LNCaP clone FGC (cell line): Measurements from ENCODE around the gene KHDRBS2.

Experiments
- DNase-seq: peaks from one replicate; pipeline ENCODE4 v3.0.0-alpha.2; 2011; ENCODE audit warnings: low read depth
- H3K4me3 ChIP-seq: 2 replicates; pipeline ENCODE4 v1.5.1; 2011; ENCODE audit warnings: mild to moderate bottlenecking, low read depth, low read length, control low read depth
- TF ChIP-seq, protein P1 (sequence below): IDR thresholded peaks from 2 replicates; pipeline ENCODE4 v1.5.1; 2012; ENCODE audit warnings: mild to moderate bottlenecking; ENCODE audit not compliant: control insufficient read depth, insufficient read depth; ENCODE audit errors: extremely low read depth

KHDRBS2 gene

DNA sequence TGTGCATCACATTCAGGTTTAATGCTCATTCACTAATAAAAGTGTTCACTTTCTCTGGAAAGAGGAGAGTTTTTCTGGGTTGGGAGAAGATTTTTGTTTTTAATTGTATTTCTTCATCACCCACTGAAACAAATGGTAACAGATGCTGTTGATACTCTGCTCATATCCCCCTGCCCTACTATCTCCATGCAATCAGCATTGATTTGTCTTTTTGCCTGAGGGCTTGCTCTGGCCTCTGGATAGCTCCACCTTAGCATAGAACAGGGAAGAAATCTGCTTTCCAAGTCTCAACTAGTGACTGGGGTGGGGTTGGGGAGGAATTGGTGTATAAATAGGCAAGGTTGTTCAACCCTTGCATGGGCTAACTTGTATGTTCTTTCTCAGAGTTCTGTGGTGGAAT, 296.4 kb downstream of the KHDRBS2 start:
- DNase-seq: no peak
- no peak overlapping the region for H3K4me3 ChIP-seq
- TF ChIP-seq, protein P1, sequence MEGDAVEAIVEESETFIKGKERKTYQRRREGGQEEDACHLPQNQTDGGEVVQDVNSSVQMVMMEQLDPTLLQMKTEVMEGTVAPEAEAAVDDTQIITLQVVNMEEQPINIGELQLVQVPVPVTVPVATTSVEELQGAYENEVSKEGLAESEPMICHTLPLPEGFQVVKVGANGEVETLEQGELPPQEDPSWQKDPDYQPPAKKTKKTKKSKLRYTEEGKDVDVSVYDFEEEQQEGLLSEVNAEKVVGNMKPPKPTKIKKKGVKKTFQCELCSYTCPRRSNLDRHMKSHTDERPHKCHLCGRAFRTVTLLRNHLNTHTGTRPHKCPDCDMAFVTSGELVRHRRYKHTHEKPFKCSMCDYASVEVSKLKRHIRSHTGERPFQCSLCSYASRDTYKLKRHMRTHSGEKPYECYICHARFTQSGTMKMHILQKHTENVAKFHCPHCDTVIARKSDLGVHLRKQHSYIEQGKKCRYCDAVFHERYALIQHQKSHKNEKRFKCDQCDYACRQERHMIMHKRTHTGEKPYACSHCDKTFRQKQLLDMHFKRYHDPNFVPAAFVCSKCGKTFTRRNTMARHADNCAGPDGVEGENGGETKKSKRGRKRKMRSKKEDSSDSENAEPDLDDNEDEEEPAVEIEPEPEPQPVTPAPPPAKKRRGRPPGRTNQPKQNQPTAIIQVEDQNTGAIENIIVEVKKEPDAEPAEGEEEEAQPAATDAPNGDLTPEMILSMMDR: no peak

DNA sequence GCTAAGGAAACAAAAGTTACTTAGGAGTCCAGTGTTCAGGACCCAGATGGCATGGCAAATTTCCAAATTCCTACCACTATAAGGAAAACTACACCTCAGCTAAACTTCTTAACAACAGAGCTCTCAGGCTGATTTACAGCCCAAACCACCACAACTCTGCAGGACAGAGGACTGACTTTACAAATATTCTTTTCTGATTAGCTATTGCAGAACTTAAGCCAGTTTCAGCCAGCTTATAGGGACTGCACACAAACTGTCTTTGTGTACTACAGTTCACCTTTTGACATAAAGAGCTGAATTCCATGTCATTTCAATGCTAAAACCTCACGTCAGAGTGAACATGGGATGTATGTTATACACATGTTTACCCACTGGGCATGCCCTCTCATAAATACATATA, 305.4 kb downstream of the KHDRBS2 start:
- TF ChIP-seq, protein P1: no peak
- DNase-seq: no peak
- H3K4me3 ChIP-seq: no peak overlapping the region

DNA sequence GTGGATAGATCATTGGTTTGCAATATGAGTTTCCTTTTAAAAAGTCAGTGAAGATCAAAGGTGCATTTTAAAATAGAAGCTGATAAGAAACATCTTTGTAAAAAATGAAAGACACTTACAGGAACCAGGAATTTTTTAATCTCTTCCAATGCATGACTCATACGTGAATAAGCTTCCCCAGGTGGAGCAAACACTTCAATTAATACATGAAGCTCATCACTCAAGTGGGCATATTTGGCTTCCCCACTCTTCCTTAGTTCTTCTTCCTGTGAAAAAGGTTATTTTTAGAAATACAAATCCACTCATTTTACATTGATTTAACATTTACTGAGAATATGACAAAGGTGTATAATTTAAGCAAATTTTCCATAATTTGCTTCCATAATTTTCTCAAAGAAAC, 308.1 kb downstream of the KHDRBS2 start:
- DNase-seq: no peak
- H3K4me3 ChIP-seq: no peak overlapping the region
- TF ChIP-seq, protein P1: no peak

DNA sequence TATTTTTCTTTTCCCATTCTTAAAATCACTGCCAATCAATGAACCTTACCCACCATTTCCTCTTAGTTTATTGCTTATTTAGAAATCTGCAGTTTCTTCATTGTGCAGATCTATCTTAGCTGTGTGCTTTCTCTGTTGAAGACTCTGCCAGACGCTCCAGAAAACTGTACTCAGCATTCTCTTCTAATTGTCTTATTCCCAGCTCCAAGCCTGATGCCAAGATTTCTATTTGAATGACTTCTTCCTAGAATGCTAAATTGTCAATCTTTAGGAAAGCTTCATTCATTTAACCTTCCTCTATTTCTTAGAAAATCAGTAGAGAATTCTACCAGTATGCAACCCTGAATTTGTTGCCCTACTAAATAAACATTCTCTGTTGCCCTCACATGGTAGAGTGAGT, 308.9 kb downstream of the KHDRBS2 start:
- H3K4me3 ChIP-seq: no peak overlapping the region
- TF ChIP-seq, protein P1: no peak
- DNase-seq: no peak

DNA sequence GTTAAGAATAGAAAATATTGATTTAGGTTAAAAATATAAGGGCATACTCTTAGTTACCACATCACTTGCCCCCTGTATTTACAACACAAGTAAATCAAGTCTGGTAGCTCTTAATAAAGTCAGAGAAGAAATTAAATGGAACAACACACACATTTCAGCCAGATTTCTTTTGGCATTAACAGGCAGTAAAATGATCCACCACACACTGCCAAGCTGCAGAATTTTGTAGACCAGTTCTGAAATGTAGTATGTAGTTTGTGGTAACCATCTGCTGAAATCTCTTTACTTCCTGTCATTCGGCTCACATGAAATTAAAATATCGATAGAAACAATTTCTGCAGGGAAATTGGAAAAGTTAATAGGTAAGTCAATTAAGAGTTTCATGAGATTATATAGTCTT, 326.8 kb downstream of the KHDRBS2 start:
- H3K4me3 ChIP-seq: no peak overlapping the region
- TF ChIP-seq, protein P1: no peak
- DNase-seq: no peak

DNA sequence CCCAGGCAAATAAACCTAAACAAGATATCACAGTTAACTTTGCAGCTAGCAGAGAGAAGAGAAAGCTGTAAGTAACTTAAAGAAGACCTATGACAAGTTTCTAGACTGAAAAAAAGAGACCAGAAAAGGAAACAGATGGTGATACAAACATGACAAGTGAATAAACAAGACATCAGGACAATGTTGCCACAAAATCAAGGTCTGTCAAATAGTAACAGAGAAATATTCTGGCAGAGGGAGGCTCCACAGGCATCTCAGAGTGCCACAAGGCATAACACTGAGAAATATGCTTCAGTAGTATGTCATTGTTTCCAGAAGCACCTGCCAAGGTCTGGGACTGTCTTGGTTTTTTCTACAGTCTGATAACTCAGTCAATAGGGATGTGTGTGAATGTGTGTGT, 332.2 kb downstream of the KHDRBS2 start:
- TF ChIP-seq, protein P1: no peak

DNA sequence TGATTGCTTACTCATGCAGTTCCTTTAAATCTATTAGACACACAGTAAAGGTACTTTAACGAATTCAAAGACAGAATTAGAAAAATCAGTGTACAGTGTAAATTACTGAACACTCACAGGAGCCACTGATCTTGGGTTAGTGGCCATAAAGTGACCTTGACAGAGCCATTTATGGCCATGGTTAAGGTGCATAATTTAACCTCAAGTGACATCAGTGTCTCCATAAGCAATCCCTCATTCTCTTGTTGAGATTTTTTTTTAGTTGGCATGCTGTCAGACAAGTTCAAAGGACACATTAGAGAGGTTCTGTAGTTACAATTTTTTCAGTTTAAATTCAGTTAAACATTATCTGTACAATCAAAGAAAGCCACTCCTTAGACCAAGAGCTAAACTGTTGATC, 334.4 kb downstream of the KHDRBS2 start:
- no peak overlapping the region for H3K4me3 ChIP-seq
- DNase-seq: no peak
- TF ChIP-seq, protein P1: no peak

More for the DNA sequence above, 332.2 kb downstream of the KHDRBS2 start:
- DNase-seq: no peak
- no peak overlapping the region for H3K4me3 ChIP-seq
